Activated CD4-positive, alpha-beta T cell treated with anti-CD3 and anti-CD28 coated beads, Interleukin-2, amount 50 U/mL, for 1 hour (primary cell): ENCODE results near the gene ADAMTSL1.

Experiments used
- DNase-seq: peaks from one replicate; pipeline ENCODE4 v3.0.0-alpha.2; 2020

ADAMTSL1 gene

DNA sequence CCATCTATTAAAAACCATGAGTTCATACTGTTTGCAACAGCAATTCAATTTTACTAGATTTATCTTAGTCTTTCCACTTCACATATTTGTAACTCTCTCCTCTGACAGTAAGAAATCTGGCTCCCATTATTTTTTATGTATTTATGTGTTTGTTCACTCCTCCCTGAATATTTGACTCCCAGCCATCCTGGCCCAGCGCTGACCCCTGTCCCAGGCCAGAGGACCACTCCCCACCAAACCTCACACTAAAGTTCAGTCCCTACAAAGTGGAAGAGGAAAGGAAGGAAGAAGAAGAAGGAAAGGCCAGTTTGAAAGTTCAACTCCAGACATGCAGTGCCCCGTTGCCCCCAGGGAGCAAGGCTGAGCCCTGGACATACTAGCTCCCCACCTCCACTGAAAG lies 271.8 kb downstream of the ADAMTSL1 start:
- DNase-seq = no peak

DNA sequence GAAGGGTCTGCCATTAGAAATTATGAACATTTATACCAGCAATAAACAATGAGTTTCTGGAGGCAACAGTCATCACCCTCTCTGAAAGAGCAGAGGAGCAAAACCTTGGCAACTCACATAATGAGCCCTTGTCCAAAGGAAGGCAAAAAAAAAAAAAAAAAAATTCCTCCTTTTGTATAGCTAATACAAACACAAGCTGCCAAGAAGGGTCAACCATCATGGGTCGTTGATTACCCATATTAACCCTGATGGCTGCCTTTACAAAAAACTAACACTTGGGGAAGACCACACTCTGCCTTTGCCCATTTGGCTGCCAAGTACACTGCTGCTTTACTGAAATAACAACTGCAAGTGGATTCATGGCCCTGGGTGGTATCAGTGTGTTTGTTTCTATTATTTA lies 272.7 kb downstream of the ADAMTSL1 start:
- DNase-seq = no peak

DNA sequence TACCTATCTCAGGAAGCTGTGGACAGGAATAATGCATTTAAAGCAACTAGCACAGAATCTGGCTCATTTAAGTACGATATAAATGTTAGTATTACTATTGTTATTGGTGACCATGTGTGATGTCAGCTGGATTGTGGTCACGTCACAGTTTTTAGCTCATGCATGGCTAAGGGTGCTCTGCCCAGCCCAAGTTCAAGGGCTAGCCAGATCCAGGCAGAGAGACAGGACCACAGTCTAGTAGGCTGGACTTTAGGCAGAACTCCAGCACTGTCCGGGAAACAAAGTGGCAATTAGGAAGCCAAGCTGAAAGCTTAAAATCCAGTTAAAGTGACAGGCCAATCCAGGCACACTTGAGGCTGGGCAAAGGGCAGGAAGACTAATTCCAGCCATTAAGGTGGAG lies 273.6 kb downstream of the ADAMTSL1 start:
- no peak for DNase-seq

DNA sequence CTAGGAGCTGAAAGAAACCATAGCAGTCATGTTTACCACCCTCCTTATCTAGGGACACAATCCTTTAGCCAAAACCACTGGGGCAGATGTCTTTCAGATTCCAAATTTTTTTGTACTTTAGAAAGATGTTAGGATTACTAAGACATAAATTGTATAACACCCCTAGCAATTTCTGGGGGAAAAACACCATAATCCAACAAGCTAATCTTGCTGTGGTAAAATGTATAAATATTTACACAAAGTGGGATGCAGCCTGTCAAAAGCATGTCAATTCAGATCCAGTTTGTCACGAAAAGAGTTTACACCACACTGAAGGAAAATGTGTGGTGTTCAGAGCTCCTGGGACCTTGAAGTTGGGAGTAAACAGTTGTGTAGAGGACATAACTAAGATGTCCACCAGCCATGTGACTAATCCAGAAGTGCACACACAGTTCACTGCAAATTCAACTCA lies 274.3 kb downstream of the ADAMTSL1 start:
- DNase-seq = no peak

DNA sequence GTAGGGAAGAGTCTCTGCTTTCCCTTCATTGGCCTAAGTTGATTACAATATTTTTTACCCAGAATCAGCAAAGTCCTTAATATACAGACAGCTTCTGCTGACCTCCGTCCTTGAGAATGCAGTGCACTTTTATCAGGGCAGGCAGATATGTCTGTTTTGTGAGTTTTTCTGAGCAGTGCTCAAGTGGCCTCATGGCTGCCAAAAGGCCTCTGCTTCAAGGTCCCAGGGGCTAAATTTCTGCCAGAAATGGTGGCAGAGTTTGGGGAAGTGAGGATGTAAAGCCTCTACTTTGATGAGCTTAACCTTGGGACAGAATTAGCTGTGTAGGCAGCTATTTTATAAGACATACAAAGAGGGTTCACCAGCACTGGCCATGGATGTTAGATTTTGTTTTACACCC lies 275.8 kb downstream of the ADAMTSL1 start:
- DNase-seq = no peak

DNA sequence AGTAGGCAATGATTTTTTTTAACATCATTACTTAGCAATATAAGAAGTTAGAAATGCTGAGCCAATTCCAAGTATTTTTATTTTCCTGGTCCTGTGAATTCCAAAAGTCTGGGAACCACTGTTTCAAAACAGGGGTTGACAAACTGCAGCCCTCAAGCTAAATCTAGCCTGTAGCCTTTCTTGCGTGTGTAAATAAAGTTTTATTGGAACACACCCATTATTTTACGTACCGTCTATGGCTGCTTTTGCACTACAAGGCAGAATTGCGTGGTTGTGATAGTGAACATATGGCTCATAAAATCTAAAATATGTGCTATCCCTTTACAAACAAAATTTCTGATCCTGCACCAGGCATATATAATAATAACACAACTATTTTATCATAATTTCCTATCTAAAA lies 280.0 kb downstream of the ADAMTSL1 start:
- no peak for DNase-seq

DNA sequence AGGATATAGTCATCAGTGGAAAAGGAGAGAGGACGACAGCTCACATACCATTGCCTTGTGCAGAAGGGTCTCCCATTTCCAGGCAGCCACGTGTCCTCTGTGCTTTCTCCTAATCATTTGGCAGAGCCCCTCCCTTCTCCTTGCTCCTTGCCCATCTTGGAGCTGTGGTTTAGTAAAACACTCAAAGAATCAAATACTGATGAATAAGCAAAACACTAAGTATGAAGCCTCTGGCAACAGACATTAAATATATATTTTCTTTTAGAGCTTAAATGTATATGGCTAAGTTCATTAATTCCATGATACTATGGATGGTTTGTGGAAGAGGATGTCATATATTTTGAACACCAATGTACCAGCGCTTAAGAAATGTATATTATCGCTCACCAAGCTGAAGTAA lies 280.6 kb downstream of the ADAMTSL1 start:
- DNase-seq = no peak

DNA sequence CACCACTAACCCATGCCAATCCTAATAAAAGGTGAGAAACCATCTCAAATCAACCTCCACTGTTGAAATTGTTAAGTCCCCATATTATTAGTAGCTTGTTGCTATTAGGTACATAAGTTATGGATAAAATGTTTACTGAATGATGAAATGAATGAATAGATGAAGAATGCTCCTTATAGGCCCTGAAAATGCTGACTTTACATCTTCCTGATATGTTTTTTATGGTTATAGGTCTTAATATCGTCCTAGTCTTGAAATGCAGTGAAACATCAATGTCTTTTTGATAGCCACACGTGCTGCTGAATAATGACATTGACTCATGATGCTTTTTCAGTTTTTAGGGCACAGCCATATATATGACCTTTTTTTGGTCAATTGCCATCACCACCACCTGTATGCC lies 281.3 kb downstream of the ADAMTSL1 start:
- DNase-seq = no peak

DNA sequence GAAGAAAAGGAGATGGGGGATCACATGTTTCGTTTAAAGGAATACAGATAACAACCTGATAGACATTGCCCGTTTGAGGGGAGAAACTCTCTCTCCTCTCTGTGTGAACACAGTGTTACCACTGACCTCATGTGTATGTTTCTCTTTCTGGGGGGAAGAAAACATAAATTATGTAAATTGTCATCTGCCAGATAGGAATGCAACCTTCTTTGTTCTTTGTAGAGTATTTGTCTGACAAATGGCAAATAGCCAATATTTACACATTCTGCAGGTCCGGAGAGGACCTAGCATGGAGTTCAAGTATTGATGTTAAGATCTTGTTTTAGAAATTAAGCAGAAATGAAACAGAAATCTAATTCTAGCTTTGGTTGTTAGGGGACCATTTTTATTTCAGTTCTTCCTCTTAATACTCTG lies 282.8 kb downstream of the ADAMTSL1 start:
- no peak for DNase-seq

DNA sequence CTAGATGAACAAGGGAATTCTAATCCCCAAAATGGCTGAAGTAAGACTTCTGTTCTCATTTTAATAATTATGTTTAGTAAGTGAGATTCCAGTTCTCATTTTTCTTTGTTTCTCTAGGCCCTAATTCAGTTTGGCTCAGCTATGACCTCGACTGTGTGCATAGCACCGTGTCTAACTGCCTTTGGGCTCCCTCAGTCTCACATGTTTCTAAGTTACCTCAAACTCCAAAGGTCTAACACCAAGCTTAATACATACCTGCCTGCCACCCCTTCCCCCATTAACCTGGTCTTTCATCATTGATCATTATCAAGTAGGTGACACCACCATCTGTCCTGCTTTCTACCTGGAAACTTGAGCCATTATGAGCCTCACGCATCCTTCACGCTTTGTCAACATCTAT lies 285.9 kb downstream of the ADAMTSL1 start:
- DNase-seq = no peak

DNA sequence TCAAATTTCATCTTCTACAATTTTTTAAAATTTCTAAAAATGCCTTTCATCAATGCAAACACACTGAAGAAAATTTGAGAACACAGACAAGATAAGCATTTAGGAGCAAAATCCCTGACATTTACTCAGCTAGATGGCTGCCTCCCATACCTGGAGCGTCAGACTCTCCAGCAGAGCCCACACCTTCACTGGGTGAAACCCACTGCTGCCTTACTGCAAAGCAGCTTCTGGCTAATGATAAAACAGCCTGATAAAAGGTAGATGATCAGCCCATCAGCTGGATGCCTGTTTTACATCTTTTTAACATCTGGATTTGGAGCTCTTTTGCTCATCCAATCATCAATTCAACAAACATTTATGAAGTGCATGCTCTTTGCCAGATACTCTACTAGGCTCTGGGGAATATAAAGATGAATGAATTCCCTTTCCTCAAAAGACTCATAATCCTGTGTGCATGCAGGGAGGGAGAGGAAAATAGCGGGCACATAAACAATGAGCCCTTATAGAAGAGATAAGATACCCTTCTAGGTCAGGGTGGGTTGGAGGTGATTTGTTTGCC lies 287.9 kb downstream of the ADAMTSL1 start:
- DNase-seq = no peak

DNA sequence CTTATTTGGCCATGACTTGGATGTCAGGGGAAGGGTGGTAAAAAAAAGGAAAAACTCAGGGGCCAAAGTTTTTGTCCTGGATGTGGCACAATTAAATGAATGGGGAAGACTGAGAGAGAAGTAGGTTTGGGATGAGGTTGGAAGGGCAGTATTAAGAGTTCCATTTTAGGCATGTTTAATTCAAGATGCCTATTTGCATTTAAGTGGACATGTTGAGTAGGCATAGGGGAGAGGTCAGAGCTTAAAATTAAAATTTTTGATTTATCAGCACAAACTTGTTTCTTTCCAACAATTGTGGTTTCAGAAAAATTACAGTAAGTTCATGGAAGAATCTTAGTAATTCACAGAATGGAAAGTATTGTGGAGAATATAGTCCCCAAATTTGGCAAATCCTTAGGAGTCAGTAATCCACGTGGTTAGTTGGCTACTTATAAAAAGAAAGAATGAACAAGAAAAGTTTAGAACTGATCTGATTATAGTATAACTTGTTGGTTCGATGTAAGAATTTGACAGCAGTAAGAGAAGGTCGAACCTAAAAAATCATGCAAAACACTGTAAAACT lies 293.1 kb downstream of the ADAMTSL1 start:
- DNase-seq = no peak

DNA sequence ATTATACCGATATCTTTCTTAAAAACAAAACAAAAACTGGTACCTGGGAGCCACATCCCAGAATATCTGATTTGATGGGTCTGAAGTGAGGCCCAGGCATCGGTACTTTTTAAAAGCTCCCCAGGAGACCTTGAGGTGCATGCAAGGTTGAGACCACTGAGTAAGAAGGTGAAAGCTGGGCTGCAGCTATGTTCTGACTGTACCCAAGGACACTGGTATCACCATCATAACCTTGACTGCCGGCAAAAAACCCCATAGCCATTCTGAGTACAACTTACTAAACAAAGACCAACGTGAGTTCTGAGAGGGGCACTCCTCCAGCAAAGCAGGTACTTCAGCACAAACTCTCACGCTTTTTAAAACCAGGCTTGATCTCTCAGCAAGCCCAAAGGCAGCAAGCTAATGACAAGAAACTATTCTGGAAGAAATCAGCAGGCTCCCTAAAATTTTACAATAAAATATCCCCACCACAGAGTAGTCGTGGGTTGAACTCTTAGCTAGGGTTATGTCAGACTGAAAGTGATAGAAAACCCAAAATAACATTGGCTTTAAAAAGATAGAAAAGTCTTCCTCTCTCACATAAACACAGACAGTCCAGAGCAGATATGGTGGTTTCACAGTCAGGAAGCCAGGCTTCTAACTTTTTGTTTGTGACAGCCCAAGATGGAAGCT lies 295.1 kb downstream of the ADAMTSL1 start:
- DNase-seq = no peak

DNA sequence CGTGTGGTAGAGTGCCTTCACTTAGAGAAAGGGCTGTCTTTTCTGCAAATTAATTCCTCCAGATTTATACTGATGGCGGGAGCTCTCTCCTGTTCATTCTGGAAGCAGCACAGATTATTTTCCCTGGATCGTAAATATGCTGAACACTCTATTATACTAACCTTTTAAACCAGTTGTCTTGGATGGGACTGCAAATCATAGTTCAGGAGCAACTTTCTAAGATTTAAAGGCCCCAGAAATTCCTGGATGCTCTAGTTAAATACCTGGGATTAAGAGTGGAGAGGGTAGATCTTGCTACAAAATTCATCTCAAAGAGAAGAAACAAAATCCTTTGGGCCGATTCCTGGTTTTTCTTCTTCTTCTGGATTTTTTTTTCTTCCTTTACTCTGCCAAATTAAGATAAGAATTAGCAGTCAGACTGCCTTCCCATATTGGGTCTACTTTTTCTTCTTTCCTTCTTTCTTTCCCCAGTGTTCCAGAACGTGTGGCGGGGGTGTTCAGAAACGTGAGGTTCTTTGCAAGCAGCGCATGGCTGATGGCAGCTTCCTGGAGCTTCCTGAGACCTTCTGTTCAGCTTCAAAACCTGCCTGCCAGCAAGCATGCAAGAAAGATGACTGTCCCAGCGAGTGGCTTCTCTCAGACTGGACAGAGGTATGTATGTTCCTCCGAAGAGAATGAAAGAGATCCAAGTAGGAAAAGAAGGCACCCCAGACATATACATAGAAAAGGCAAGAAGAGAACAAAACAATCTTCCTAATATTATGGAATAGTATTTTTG lies 296.4 kb downstream of the ADAMTSL1 start:
- DNase-seq = no peak

DNA sequence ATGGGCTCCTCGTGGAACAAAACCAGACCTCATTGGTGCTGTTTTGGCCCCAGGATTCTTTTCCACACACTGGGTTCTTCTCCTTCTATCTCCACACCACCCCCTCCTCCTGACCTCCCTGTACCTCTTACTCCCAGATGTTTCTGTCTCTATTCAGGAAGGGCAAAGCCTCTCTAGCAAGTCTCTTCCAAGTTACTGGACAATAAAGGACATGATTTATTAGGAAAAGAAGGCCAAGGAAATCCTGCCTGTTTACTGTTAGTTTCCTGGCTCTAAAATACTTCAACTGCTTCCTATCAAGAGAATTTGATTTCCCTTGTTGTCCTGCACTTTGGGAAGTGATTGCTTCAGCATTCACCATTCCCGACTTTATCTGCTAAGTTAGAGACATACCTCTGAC lies 297.1 kb downstream of the ADAMTSL1 start:
- no peak for DNase-seq

DNA sequence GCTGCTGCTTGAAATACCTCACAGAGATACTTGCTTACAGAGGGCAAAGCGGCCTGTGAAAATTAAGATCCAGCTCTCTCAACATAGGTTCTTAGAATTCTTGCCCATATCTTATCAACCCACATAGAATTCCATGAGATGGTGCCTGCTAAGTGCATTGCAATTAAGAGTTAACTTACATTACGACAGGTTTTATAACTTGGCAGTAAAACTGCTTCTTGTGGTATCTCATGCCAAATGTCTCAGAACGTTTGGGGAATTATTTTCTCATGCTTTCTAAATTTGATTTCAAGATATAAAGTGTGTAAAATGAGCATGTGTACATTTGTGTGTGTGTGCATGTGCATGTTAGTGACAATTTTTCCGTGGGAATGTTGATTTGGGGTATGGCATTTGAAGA lies 297.8 kb downstream of the ADAMTSL1 start:
- DNase-seq = no peak

DNA sequence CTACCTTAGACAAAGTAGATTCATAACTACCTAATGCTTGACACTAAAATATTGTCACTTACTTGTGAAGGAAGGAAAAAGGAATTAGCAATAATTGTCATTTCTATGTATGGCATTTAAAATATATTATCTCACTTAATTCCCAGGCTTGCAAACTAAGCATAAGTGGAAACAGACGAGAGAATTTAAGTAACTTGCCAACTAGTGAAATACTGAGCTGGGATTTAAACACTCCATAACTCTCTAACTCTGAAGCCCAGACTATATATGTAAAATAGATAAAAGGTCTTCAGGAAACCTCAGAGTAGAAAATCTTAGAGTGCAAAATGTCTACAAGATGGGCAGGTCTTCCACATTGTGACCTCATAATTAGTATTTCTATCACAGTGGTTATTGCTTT lies 301.3 kb downstream of the ADAMTSL1 start:
- DNase-seq = no peak

DNA sequence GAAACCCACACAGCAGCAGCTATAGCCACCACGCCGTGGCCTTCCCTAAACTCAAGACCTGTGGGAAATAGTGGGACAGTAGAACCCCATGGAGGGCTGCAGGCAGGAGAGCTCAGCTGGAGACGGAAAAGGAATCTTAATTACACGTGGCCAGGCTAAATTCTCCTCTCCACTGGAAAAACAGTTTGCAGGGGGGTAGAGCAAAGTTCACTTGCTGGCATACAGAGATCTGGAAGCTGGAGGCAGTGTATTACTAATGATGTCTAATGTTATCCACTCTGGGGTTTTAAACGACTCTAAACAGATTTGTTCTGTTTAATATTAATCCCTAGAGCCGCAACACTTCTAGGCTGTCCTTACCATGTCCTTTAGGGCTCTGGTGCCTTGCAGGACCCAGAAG lies 302.0 kb downstream of the ADAMTSL1 start:
- no peak for DNase-seq

DNA sequence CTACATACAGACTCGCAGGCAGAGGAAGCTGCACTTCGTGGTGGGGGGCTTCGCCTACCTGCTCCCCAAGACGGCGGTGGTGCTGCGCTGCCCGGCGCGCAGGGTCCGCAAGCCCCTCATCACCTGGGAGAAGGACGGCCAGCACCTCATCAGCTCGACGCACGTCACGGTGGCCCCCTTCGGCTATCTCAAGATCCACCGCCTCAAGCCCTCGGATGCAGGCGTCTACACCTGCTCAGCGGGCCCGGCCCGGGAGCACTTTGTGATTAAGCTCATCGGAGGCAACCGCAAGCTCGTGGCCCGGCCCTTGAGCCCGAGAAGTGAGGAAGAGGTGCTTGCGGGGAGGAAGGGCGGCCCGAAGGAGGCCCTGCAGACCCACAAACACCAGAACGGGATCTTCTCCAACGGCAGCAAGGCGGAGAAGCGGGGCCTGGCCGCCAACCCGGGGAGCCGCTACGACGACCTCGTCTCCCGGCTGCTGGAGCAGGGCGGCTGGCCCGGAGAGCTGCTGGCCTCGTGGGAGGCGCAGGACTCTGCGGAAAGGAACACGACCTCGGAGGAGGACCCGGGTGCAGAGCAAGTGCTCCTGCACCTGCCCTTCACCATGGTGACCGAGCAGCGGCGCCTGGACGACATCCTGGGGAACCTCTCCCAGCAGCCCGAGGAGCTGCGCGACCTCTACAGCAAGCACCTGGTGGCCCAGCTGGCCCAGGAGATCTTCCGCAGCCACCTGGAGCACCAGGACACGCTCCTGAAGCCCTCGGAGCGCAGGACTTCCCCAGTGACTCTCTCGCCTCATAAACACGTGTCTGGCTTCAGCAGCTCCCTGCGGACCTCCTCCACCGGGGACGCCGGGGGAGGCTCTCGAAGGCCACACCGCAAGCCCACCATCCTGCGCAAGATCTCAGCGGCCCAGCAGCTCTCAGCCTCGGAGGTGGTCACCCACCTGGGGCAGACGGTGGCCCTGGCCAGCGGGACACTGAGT lies 303.2 kb downstream of the ADAMTSL1 start:
- no peak for DNase-seq

DNA sequence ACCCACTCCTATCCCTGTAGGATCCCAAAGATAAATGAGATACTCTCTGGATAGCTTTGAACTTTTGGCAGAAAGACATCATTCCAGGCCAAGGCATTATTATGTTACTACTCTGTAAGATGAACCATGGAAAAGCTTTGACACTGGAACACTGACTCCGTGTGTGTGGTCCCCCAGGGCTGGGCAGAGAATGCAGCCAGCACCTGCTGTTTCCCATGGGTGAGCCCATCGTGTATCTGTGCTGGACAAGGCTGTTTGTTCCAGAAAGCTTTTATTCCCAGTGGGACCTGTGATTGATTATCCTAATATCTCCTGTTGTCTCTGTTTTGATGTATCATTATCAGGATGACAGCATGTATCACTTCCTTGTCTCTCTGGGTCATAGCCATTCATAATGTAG lies 304.2 kb downstream of the ADAMTSL1 start:
- no peak for DNase-seq

DNA sequence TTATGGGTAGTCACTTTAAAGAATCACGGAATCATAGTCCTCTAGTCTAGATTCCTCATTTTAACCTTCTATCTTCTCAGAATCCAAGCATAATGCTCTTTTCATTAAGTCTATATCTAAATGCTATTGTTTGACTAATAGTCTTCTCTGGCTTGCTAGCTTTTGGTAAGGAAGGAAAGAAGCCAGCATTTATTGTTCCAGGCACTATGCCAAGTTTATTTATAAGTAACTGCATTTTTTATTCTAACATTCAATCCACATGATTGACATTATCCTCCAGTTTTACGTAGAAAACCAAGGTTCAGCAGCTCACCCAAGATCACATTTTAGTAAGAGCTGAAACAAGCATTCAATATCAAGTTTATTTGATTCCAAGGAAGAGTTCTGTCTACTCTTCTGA lies 304.9 kb downstream of the ADAMTSL1 start:
- no peak for DNase-seq

DNA sequence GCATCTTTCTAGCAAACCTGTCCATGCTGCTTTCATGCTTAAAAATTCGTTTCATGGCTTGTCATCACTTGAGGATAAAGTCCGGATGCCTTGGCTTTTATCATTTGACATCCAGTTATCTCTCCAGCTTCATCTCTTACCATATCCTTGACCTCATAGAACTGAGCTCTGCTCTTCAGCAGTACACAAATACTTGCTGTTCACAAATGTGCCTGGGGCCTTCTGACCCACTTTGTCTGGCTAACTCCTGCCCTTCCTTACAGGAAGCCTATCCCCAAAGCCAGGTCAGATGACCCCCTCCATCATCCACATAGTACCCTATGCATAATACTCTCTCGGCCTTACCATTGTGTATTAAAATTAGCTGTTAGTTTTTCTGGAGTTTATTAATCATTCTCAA lies 310.0 kb downstream of the ADAMTSL1 start:
- no peak for DNase-seq

DNA sequence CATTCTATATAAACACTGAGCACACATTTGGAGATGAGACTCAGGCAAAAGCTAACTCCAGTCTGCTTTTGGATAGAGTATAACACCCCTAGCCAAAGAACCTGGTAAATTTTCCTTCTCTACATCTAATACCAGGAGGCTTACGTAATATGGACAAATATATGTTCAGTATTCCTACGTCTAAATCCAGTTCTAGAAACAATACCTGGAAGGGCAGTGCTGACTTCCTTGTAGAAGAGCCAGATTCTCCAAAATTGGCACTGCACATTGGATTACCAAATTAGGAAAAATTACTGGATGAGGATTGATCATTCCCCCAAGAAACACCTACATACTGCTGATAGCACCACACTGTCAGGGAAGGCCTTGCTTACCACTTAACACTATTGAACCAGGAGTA lies 311.7 kb downstream of the ADAMTSL1 start:
- no peak for DNase-seq
